GM12878 (cell line): Measurements from ENCODE around the gene WDR13.

Experiments used
- CTCF ChIP-seq, 3 experiments: IDR thresholded peaks in 2 of 3; conservative IDR thresholded peaks in 1 of 3; 2 replicates each; pipeline ENCODE4 v1.5.1; 2011; ENCODE audit warnings: low read depth in 3 of 3, low read length in 3 of 3, mild to moderate bottlenecking in 3 of 3, control low read depth in 2 of 3, moderate library complexity in 2 of 3, inconsistent platforms in 1 of 3, mixed read lengths in 1 of 3; ENCODE audit not compliant: control insufficient read depth in 2 of 3, insufficient read depth in 1 of 3; ENCODE audit errors: extremely low read depth in 1 of 3
- POLR2AphosphoS5 ChIP-seq: IDR thresholded peaks from 2 replicates; pipeline ENCODE4 v1.6.1; 2011; ENCODE audit warnings: mild to moderate bottlenecking, low read length, inconsistent platforms
- RFX5 ChIP-seq: IDR thresholded peaks from 2 replicates; pipeline ENCODE4 v1.6.1; 2011; ENCODE audit warnings: low read depth, low read length, improper control_type of control experiment
- STAT3 ChIP-seq: IDR thresholded peaks from 2 replicates; pipeline ENCODE4 v1.6.1; 2011; ENCODE audit warnings: low read depth, low read length, improper control_type of control experiment
- ZNF274 ChIP-seq: IDR thresholded peaks from one replicate; pipeline ENCODE4 v1.8.0; 2011; ENCODE audit not compliant: insufficient read length, insufficient read depth

- TF ChIP-seq POLR2AphosphoS5 (no peak), STAT3 (no peak), CTCF (IDR thresholded peaks at IDR 0.05 in 2 of 3, conservative IDR thresholded peaks at IDR 0.05 in 1 of 3; ENCODE audit: control insufficient read depth in 2 of 3, extremely low read depth in 1 of 3, insufficient read depth in 1 of 3, low read depth in 3 of 3, low read length in 3 of 3) (no peak), ZNF274 (no peak), RFX5 (no peak)
Measured at GRCh38 chrX:48590203-48591103, 6.8 kb upstream of the WDR13 start.
